ENCODE results near the gene SCAMP5.

DNA sequence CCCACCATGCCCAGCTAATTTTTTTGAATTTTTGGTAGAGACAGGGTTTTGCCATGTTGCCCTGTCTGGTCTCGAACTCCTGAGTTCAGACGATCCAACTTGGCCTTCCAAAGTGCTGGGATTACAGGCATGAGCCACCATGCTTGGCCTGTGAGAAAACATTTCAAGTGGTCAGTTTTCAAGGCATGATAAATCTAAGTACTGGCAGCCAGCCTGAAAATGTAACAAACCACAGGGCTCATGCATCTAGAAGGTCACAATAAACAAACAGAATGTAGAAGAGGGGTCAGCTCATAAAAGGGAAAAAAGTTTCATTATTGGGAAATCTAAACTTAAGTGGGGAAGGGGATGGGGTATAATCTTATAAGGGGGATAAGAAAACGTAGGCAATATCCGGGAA, 68.0 kb downstream of the SCAMP5 start:
- no peak for TF ChIP-seq CTCF (conservative IDR thresholded peaks at IDR 0.05; ENCODE audit: low read depth, low read length)
- TF ChIP-seq POLR2A (IDR thresholded peaks at IDR 0.05; ENCODE audit: low read depth, low read length) = no peak
